Hematopoietic multipotent progenitor cell treated with erythropoietin and hydrocortisone succinate and interleukin-3 and kit ligand, for 6 days (in vitro differentiated cells): ENCODE data around the gene FGF5.
A peak's percentile ranks its signal among the peaks of the same experiment; 100 is the strongest.
"Not testable (repeated sequence)": the region's sequence is repeated elsewhere in the genome, so short reads cannot be mapped to it uniquely, and the experiment has no call there.

Experiments used
- DNase-seq: peaks from one replicate; pipeline ENCODE4 v3.0.0-alpha.2; 2015

Gene FGF5

GRCh38 chr4:80266253-80266901 lies at the start of gene FGF5:
FGF5 (plus strand) TSS chr4:80266664; CDS start chr4:80266825, 161 bp downstream.
- DNase-seq: peak; percentile 28

GRCh38 chr4:80219301-80220025 lies 47.0 kb upstream of the FGF5 start:
- DNase-seq: no peak

GRCh38 chr4:80220711-80221110 lies 45.8 kb upstream of the FGF5 start:
- DNase-seq: no peak

- peak; percentile 64 for DNase-seq
These were observed 45.3 kb upstream of the FGF5 start for GRCh38 chr4:80221161-80221560.

GRCh38 chr4:80225595-80225994 lies 40.9 kb upstream of the FGF5 start:
- no peak for DNase-seq

- DNase-seq: no peak
These were observed 40.4 kb upstream of the FGF5 start for GRCh38 chr4:80226094-80226493.

- DNase-seq: no peak
These were observed 38.0 kb upstream of the FGF5 start for GRCh38 chr4:80228460-80228859.

GRCh38 chr4:80229128-80229527 lies 37.3 kb upstream of the FGF5 start:
- no peak for DNase-seq

- DNase-seq: no peak
These were observed 36.9 kb upstream of the FGF5 start for GRCh38 chr4:80229590-80229989.

GRCh38 chr4:80231180-80231579 lies 35.3 kb upstream of the FGF5 start:
- DNase-seq: no peak

GRCh38 chr4:80232707-80233370 lies 33.6 kb upstream of the FGF5 start:
- DNase-seq: no peak

GRCh38 chr4:80233390-80233789 lies 33.1 kb upstream of the FGF5 start:
- DNase-seq: no peak

GRCh38 chr4:80235451-80235850 lies 31.0 kb upstream of the FGF5 start:
- no peak for DNase-seq

GRCh38 chr4:80237992-80238391 lies 28.5 kb upstream of the FGF5 start:
- no peak for DNase-seq

- DNase-seq: no peak
These were observed 26.8 kb upstream of the FGF5 start for GRCh38 chr4:80239480-80240150.

GRCh38 chr4:80240976-80241375 lies 25.5 kb upstream of the FGF5 start:
- DNase-seq: no peak

GRCh38 chr4:80243274-80244018 lies 23.0 kb upstream of the FGF5 start:
- DNase-seq: no peak

- not testable (repeated sequence) for DNase-seq
These were observed 19.0 kb upstream of the FGF5 start for GRCh38 chr4:80247484-80247883.

GRCh38 chr4:80249144-80249543 lies 17.3 kb upstream of the FGF5 start:
- DNase-seq: no peak

GRCh38 chr4:80252427-80252826 lies 14.0 kb upstream of the FGF5 start:
- peak; percentile 35 for DNase-seq

- no peak for DNase-seq
These were observed 13.5 kb upstream of the FGF5 start for GRCh38 chr4:80252953-80253352.

GRCh38 chr4:80253510-80253909 lies 13.0 kb upstream of the FGF5 start:
- peak; percentile 73 for DNase-seq

- DNase-seq: no peak
These were observed 12.3 kb upstream of the FGF5 start for GRCh38 chr4:80254114-80254513.
